Esophagus muscularis mucosa (tissue), 4 donors: Measurements from ENCODE around the gene SLC6A19. TPM values are rescaled to one million over a fixed set of nuclear protein-coding genes. Genes with fewer than 3 reads are reported as not detected.

Source experiments
- DNase-seq: peaks from one replicate; pipeline ENCODE4 v3.0.0-alpha.2; 2017; ENCODE audit errors: extremely low spot score
- H3K27ac ChIP-seq, 4 donors: fragments of 200-600 bp; sonication (generic); replicated peaks in 1 of 4; 1 replicate in 3 of 4; 2 replicates in 1 of 4; pipeline ENCODE4 v1.5.1; 2016 to 2019; ENCODE audit warnings: mild to moderate bottlenecking in 1 of 4
- H3K27me3 ChIP-seq, 4 donors: fragments of 200-600 bp; sonication (generic); one replicate each; pipeline versions ENCODE4 v1.5.1 to v1.6.0; 2016 to 2019
- H3K36me3 ChIP-seq, 4 donors: fragments of 200-600 bp; sonication (generic); one replicate each; pipeline ENCODE4 v1.5.1; 2016 to 2019
- H3K4me1 ChIP-seq, 4 donors: fragments of 200-600 bp; sonication (generic); one replicate each; pipeline ENCODE4 v1.5.1; 2016 to 2019
- H3K4me3 ChIP-seq, 4 donors: fragments of 200-600 bp; sonication (generic); 1 replicate in 2 of 4; 2 replicates in 2 of 4; pipeline ENCODE4 v1.5.1; 2016 to 2019; ENCODE audit warnings: mild to moderate bottlenecking in 4 of 4, moderate library complexity in 1 of 4
- H3K9me3 ChIP-seq, 4 donors: fragments of 200-600 bp; sonication (generic); 1 replicate in 3 of 4; 2 replicates in 1 of 4; pipeline ENCODE4 v1.5.1; 2016 to 2019
- EP300 ChIP-seq: sonication (generic); formaldehyde crosslinking; IDR thresholded peaks from one replicate; pipeline ENCODE4 v1.6.1; 2017; ENCODE audit warnings: antibody characterized with exemption
- POLR2A ChIP-seq: fragments of 450-650 bp; IDR thresholded peaks from one replicate; pipeline ENCODE4 v1.6.1; 2017; ENCODE audit warnings: antibody characterized with exemption, moderate library complexity, mild to moderate bottlenecking, low read depth
- POLR2AphosphoS5 ChIP-seq, 2 donors: sonication (generic); formaldehyde crosslinking; IDR thresholded peaks; one replicate each; pipeline ENCODE4 v1.6.1; 2017; ENCODE audit warnings: antibody characterized with exemption in 2 of 2
- WGBS: methylation state at CpG from one replicate; pipeline ENCODE4 v1.1.5; 2018; 5-methylcytosine and 5-hydroxymethylcytosine counted together
- intact Hi-C: fragments of 100-400 bp; cut with DNase I; formaldehyde crosslinking; loops from one replicate; pipeline ENCODE4 v1.15.1; 2023
- total RNA-seq, 4 donors: library from RNA; depleted of rRNA; stranded (reverse); fragments of >200 nt; gene quantifications; one replicate each; pipeline versions ENCODE4 v1.1.0 to v1.2.1, GENCODE V29; 2016
- TF ChIP-seq, protein P1 (sequence below), 3 experiments: fragments of 200-600 bp in 2 of 3; fragments of 450-650 bp in 1 of 3; sonication (generic) in 2 of 3; IDR thresholded peaks; one replicate each; pipeline ENCODE4 v1.5.1; 2017 to 2019; ENCODE audit warnings: antibody characterized with exemption in 3 of 3, mild to moderate bottlenecking in 2 of 3, moderate library complexity in 1 of 3

Gene SLC6A19
- total RNA-seq, 4 donors from 2014 or later = not detected

DNA sequence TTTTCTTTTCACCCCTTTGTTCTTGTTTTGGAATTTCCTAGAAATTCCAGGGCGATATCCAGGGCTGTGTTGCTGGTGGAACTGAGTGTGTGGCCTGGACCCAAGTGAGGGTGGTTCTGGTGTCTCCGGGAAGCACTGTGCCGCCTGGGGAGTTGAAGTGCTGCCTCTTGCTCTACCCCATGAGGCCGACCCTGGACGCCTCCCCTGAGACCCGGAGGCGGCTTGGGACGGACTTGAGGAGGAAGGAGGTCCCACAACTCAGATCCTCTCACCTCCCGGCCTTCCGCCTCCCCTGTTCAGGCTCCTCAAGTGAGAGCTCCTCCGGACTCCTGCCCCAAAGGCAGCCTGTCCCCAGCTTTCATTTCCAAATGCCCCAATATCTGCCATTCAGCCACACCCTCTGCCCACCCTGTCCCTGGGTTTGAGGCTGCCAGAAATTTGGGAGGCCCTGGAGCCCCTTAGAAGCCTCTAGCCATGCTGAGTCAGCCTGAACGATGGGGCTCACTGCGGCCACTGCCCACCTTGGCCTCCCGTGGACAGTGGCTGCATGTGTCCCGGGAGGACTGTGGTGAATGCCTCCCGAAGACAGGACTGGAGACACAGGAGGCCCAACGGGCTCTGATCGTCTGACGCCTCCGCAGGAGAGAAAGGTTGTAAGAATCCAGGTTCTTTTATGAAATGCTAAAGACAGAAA lies 42.6 kb upstream of the SLC6A19 start:
- intact Hi-C loops = no loop called here
- H3K36me3 ChIP-seq = no peaks in the 10 kb centered on the region
- DNase-seq = no peak
- no peak overlapping the region for H3K4me3 ChIP-seq
- peaks cover 0 to 5% (median 2%) of the 10 kb centered on the region in 4 donors for H3K9me3 ChIP-seq
- H3K27me3 ChIP-seq = peaks cover 0 to 64% (median 21%) of the 10 kb centered on the region in 4 donors
- TF ChIP-seq POLR2AphosphoS5 (IDR thresholded peaks at IDR 0.05) (no peak), POLR2A (no peak), EP300 (no peak)
- TF ChIP-seq, protein P1, sequence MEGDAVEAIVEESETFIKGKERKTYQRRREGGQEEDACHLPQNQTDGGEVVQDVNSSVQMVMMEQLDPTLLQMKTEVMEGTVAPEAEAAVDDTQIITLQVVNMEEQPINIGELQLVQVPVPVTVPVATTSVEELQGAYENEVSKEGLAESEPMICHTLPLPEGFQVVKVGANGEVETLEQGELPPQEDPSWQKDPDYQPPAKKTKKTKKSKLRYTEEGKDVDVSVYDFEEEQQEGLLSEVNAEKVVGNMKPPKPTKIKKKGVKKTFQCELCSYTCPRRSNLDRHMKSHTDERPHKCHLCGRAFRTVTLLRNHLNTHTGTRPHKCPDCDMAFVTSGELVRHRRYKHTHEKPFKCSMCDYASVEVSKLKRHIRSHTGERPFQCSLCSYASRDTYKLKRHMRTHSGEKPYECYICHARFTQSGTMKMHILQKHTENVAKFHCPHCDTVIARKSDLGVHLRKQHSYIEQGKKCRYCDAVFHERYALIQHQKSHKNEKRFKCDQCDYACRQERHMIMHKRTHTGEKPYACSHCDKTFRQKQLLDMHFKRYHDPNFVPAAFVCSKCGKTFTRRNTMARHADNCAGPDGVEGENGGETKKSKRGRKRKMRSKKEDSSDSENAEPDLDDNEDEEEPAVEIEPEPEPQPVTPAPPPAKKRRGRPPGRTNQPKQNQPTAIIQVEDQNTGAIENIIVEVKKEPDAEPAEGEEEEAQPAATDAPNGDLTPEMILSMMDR (IDR thresholded peaks at IDR 0.05) = no peak
- 84% methylated on average over 16 of the region's 20 CpGs for WGBS
- H3K27ac ChIP-seq = no peak overlapping the region
- H3K4me1 ChIP-seq = peaks cover 6 to 33% (median 28%) of the 10 kb centered on the region in 4 donors

DNA sequence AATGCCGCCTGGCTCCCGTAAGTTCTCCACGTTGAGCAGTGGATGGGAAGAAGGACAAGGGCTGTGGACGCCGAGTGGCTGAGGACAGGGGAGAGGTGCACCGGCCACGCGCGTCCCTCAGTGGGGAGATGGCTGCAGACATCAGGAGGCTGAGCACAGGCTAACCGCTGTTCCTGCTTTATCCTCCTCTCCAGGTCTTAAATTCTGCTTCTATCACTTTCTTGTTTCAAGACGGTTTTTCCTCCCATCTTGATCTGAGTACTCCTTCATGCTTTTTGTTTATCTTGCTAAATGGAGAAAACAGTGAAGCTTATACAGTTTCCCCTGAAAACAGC lies 42.1 kb upstream of the SLC6A19 start:
- H3K36me3 ChIP-seq = no peaks in the 10 kb centered on the region
- TF ChIP-seq, protein P1 (IDR thresholded peaks at IDR 0.05) = no peak
- TF ChIP-seq POLR2AphosphoS5 (IDR thresholded peaks at IDR 0.05) (no peak), POLR2A (no peak), EP300 (no peak)
- H3K4me3 ChIP-seq = no peak overlapping the region
- H3K4me1 ChIP-seq = peaks cover 6 to 33% (median 28%) of the 10 kb centered on the region in 4 donors
- peaks cover 0 to 64% (median 21%) of the 10 kb centered on the region in 4 donors for H3K27me3 ChIP-seq
- intact Hi-C loops = no loop called here
- H3K27ac ChIP-seq = no peak overlapping the region
- H3K9me3 ChIP-seq = peaks cover 0 to 5% (median 2%) of the 10 kb centered on the region in 4 donors
- 77% methylated on average over 11 of the region's 11 CpGs for WGBS
- no peak for DNase-seq

DNA sequence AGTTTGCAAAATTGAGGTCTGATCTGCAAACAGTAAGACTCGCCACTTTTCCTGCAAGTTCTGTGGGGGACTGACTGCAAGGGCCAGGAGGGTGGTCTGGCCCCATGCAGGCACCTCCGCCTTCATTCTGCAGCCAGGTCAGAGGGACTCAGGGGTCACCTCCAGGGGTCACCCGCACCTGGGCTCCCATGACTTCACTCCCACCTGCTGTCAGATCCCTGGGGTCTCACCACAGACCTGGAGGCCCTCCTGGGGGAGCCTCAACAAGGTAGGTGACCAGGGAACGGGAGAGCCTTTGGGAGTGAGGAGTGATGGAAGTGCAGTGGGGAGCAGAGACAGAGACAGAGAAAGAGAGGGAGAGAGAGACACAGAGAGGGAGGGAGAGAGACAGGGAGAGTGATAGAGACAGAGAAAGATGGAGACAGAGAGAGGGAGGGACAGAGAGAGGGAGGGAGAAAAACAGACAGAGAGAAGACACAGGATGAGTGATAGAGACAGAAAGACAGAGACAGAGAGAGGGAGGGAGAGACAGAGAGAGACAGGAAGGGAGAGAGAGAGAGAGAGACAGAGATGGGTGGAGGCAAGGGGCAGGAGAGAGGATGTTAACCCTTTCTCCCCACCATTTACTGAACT lies 41.5 kb upstream of the SLC6A19 start:
- Histone ChIP-seq H3K9me3 (peaks cover 0 to 5% (median 2%) of the 10 kb centered on the region in 4 donors), H3K36me3 (no peaks in the 10 kb centered on the region), H3K4me1 (peaks cover 6 to 30% (median 26%) of the 10 kb centered on the region in 4 donors), H3K27me3 (peaks cover 0 to 58% (median 18%) of the 10 kb centered on the region in 4 donors), H3K27ac (no peak overlapping the region), H3K4me3 (no peak overlapping the region)
- WGBS = 63% methylated on average over 3 of the region's 4 CpGs
- intact Hi-C loops = no loop called here
- no peak for DNase-seq
- TF ChIP-seq POLR2AphosphoS5 (IDR thresholded peaks at IDR 0.05) (no peak), EP300 (no peak), POLR2A (no peak)
- TF ChIP-seq, protein P1 (IDR thresholded peaks at IDR 0.05) = no peak

DNA sequence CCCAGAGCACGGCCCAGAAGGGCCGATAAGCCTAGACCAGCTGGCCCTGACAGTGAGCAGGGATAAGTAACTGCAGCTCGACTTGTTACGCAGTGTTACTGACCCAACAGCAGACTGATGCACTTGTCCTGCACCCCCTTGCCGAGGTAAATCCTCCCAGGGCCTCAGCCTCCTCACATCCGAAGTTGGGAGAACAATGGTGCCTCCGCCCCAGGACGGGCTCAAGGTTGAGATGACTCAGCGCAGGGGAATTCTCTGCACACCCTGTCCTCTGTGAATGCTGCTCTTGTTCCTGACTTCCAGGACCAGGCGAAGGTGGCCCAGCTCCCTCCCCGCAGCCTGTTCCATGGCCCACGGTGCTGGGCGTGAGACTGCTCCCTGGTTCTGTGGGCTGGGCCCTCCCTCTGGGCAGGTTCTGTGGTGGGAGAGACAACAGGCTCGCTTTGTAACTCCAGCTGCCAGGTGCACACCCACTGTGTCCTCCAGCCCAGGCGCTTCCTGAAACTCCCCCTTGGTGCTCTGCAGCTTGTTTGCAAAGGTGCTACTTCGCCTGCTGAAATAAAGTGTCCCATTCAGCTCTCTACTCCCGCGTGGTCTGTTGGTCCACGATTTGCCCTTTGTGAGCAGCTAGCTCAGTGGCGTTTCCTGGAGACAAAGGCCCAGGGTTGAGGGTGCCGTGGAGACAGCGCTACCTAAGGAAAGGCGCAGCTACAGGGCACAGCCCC lies 40.1 kb upstream of the SLC6A19 start:
- H3K36me3 ChIP-seq = no peaks in the 10 kb centered on the region
- H3K4me1 ChIP-seq = peaks cover 6 to 16% (median 13%) of the 10 kb centered on the region in 4 donors
- H3K9me3 ChIP-seq = peaks cover 0 to 5% (median 2%) of the 10 kb centered on the region in 4 donors
- no peak for DNase-seq
- intact Hi-C loops = no loop called here
- TF ChIP-seq, protein P1 (IDR thresholded peaks at IDR 0.05) = no peak
- no peak for TF ChIP-seq POLR2A
- no peak for TF ChIP-seq POLR2AphosphoS5 (IDR thresholded peaks at IDR 0.05)
- peaks cover 0 to 44% (median 9%) of the 10 kb centered on the region in 4 donors for H3K27me3 ChIP-seq
- 86% methylated on average over 17 of the region's 23 CpGs for WGBS
- H3K27ac ChIP-seq = no peak overlapping the region
- no peak overlapping the region for H3K4me3 ChIP-seq
